ENCODE results near the gene CD80. TPM values are rescaled to one million over a fixed set of nuclear protein-coding genes. Genes with fewer than 3 reads are reported as not detected.

The CD80 gene
- polyA plus RNA-seq, 1 donor (not counting 4 experiments of a cell fraction or from before 2014, with no cell fraction given), result not detected

- Histone ChIP-seq H3K79me2 (ENCODE audit: control insufficient read depth, insufficient read depth, low read length) (no peaks in the 10 kb centered on the region), H3K4me2 (ENCODE audit: control insufficient read depth, extremely low read depth, insufficient read depth, low read depth, low read length) (no peak overlapping the region), H3K36me3 (ENCODE audit: control insufficient read depth in 2 of 2, extremely low read depth in 1 of 2, insufficient read depth in 2 of 2, low read length in 2 of 2) (peaks cover 16 to 19% of the 10 kb centered on the region in 2 experiments), H3K9ac (ENCODE audit: control insufficient read depth, extremely low read depth, insufficient read depth, low read length) (no peak overlapping the region), H4K20me1 (ENCODE audit: control insufficient read depth, extremely low read depth, insufficient read depth, low read length) (no peaks in the 10 kb centered on the region), H3K27ac (ENCODE audit: control insufficient read depth, insufficient read depth, low read length) (no peak overlapping the region), H3K9me3 (ENCODE audit: control insufficient read depth, low read depth, low read length) (no peaks in the 10 kb centered on the region), H3K4me1 (ENCODE audit: control insufficient read depth, extremely low read depth, insufficient read depth, low read length) (no peaks in the 10 kb centered on the region), H3K9me1 (ENCODE audit: control insufficient read depth, extremely low read depth, insufficient read depth, low read length) (no peaks in the 10 kb centered on the region), H3K27me3 (ENCODE audit: control insufficient read depth, extremely low read depth, insufficient read depth, low read length) (no peaks in the 10 kb centered on the region), H2AFZ (ENCODE audit: control insufficient read depth, low read length) (no peak overlapping the region), H3K4me3 (ENCODE audit: control insufficient read depth in 2 of 3, extremely low read depth in 1 of 3, insufficient read depth in 2 of 3, low read depth in 1 of 3, low read length in 3 of 3) (no peak overlapping the region)
- dilution Hi-C loops (cut with MboI; ENCODE audit: extremely low pct_ligation_motif_present, low sequenced_read_pairs), result no loop called here
- DNase-seq (ENCODE audit: low read depth, low spot score), result no peak
- TF ChIP-seq EZH2 (IDR thresholded peaks at IDR 0.05; ENCODE audit: low read length) (no peak), CTCF (optimal IDR thresholded peaks at IDR 0.05 in 1 of 3, IDR thresholded peaks at IDR 0.05 in 1 of 3, conservative IDR thresholded peaks at IDR 0.05 in 1 of 3; ENCODE audit: extremely low read depth in 1 of 3, insufficient read depth in 2 of 3, low read length in 3 of 3) (peak in 2 of 3 experiments; percentile 9 to 10)
- FAIRE-seq, result no peak
Measured at GRCh38 chr3:119490153-119490552, 69.3 kb downstream of the CD80 start.

- Histone ChIP-seq H4K20me1 (ENCODE audit: control insufficient read depth, extremely low read depth, insufficient read depth, low read length) (no peaks in the 10 kb centered on the region), H3K27ac (ENCODE audit: control insufficient read depth, insufficient read depth, low read length) (no peak overlapping the region), H3K79me2 (ENCODE audit: control insufficient read depth, insufficient read depth, low read length) (no peaks in the 10 kb centered on the region), H3K4me3 (ENCODE audit: control insufficient read depth in 2 of 3, extremely low read depth in 1 of 3, insufficient read depth in 2 of 3, low read depth in 1 of 3, low read length in 3 of 3) (no peak overlapping the region), H3K4me2 (ENCODE audit: control insufficient read depth, extremely low read depth, insufficient read depth, low read depth, low read length) (no peak overlapping the region), H3K9me3 (ENCODE audit: control insufficient read depth, low read depth, low read length) (no peaks in the 10 kb centered on the region), H3K36me3 (ENCODE audit: control insufficient read depth in 2 of 2, extremely low read depth in 1 of 2, insufficient read depth in 2 of 2, low read length in 2 of 2) (peaks cover 17 to 19% of the 10 kb centered on the region in 2 experiments), H3K9ac (ENCODE audit: control insufficient read depth, extremely low read depth, insufficient read depth, low read length) (no peak overlapping the region), H3K9me1 (ENCODE audit: control insufficient read depth, extremely low read depth, insufficient read depth, low read length) (no peaks in the 10 kb centered on the region), H3K4me1 (ENCODE audit: control insufficient read depth, extremely low read depth, insufficient read depth, low read length) (peaks cover 17% of the 10 kb centered on the region), H2AFZ (ENCODE audit: control insufficient read depth, low read length) (no peak overlapping the region), H3K27me3 (ENCODE audit: control insufficient read depth, extremely low read depth, insufficient read depth, low read length) (no peaks in the 10 kb centered on the region)
- dilution Hi-C loops (cut with MboI; ENCODE audit: extremely low pct_ligation_motif_present, low sequenced_read_pairs), result no loop called here
- FAIRE-seq (no peak), DNase-seq (ENCODE audit: low read depth, low spot score) (no peak)
- TF ChIP-seq EZH2 (IDR thresholded peaks at IDR 0.05; ENCODE audit: low read length) (no peak), CTCF (optimal IDR thresholded peaks at IDR 0.05 in 1 of 3, IDR thresholded peaks at IDR 0.05 in 1 of 3, conservative IDR thresholded peaks at IDR 0.05 in 1 of 3; ENCODE audit: extremely low read depth in 1 of 3, insufficient read depth in 2 of 3, low read length in 3 of 3) (no peak)
Measured at GRCh38 chr3:119485563-119485962, 73.9 kb downstream of the CD80 start.
